Measurements from ENCODE around the gene AKAP7.

DNA sequence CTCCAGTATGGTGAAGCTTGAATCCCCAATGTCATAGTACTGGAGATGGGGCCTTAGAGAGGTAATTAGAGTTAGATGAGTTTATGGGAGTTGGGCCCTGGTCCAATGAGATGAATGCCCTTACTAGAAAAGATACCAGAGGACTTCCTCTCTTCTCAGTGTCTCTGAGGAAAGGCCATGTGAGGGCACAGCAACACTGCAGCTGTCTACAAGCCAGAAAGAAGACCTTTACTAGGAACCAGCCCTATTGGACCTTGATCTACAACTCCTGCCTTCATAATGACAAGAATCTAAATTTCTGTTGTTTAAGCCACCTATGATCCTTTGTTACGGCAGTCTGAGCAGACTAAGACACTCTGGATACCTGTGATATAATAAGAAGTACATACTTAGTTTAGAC, 31.4 kb upstream of the AKAP7 start:
- TF ChIP-seq CTCF (IDR thresholded peaks at IDR 0.05; ENCODE audit: extremely low read depth in 1 of 2, insufficient read depth in 1 of 2, low read depth in 1 of 2, low read length in 2 of 2), result no peak
- no peak for TF ChIP-seq POLR2AphosphoS5 (IDR thresholded peaks at IDR 0.05; ENCODE audit: insufficient read depth, low read depth, low read length)
- TF ChIP-seq JUN (IDR thresholded peaks at IDR 0.05; ENCODE audit: borderline replicate concordance, insufficient read depth, insufficient read length, low read depth), result no peak
- no peak for TF ChIP-seq POLR2A (IDR thresholded peaks at IDR 0.05; ENCODE audit: low read depth, low read length)
